Transverse colon (tissue), 4 donors: Measurements from ENCODE around the gene EIF4EBP2. TPM values are rescaled to one million over a fixed set of nuclear protein-coding genes. Genes with fewer than 3 reads are reported as not detected.

Source experiments
- DNase-seq: peaks from one replicate; pipeline ENCODE4 v3.0.0-alpha.2; 2019
- H3K27ac ChIP-seq, 4 donors: fragments of 200-600 bp; sonication (generic); 2 replicates each; pipeline ENCODE4 v1.5.1; 2016 to 2018; ENCODE audit warnings: inconsistent platforms in 4 of 4
- H3K27me3 ChIP-seq: fragments of 200-600 bp; sonication (generic); 2 replicates; pipeline ENCODE4 v1.5.1; 2017; ENCODE audit warnings: inconsistent platforms
- H3K36me3 ChIP-seq, 4 donors: fragments of 200-600 bp; sonication (generic); 2 replicates each; pipeline ENCODE4 v1.5.1; 2017 to 2019; ENCODE audit warnings: inconsistent platforms in 4 of 4
- H3K4me1 ChIP-seq, 4 donors: fragments of 200-600 bp; sonication (generic); 2 replicates each; pipeline ENCODE4 v1.5.1; 2017 to 2020; ENCODE audit warnings: inconsistent platforms in 4 of 4
- H3K4me3 ChIP-seq, 4 donors: fragments of 200-600 bp; sonication (generic); 1 replicate in 1 of 4; 2 replicates in 3 of 4; pipeline versions ENCODE4 v1.5.1 to v1.6.1; 2017 to 2019; ENCODE audit warnings: inconsistent platforms in 4 of 4
- H3K9me3 ChIP-seq, 2 donors: fragments of 200-600 bp; sonication (generic); 2 replicates each; pipeline ENCODE4 v1.5.1; 2017 to 2019; ENCODE audit warnings: inconsistent platforms in 2 of 2
- EP300 ChIP-seq: sonication (generic); formaldehyde crosslinking; IDR thresholded peaks from one replicate; pipeline ENCODE4 v1.6.1; 2017; ENCODE audit warnings: antibody characterized with exemption, low read depth
- POLR2A ChIP-seq: fragments of 450-650 bp; IDR thresholded peaks from one replicate; pipeline ENCODE4 v1.6.1; 2016; ENCODE audit warnings: antibody characterized with exemption, mild to moderate bottlenecking, moderate library complexity
- POLR2AphosphoS5 ChIP-seq, 3 donors: sonication (generic); formaldehyde crosslinking; IDR thresholded peaks; one replicate each; pipeline ENCODE4 v1.6.1; 2016; ENCODE audit warnings: antibody characterized with exemption in 3 of 3
- WGBS, 2 donors: methylation state at CpG; one replicate each; pipeline ENCODE4 v1.1.5; 2018; ENCODE audit warnings: low coverage in 1 of 2; 5-methylcytosine and 5-hydroxymethylcytosine counted together
- in situ Hi-C, 4 donors: fragments of 200-750 bp; cut with MboI; loops; one replicate each; pipeline versions ENCODE4 v1.15.0 to v1.15.1; 2017; ENCODE audit warnings: low sequenced_read_pairs in 3 of 4, low pct_ligation_motif_present in 1 of 4, low pct_unique_long_range_greater_than_20kb in 1 of 4
- intact Hi-C: fragments of 100-400 bp; cut with DNase I; formaldehyde crosslinking; loops from one replicate; pipeline ENCODE4 v1.15.1; 2023; ENCODE audit warnings: low total_unique reads
- total RNA-seq, 4 donors: library from RNA; depleted of rRNA; stranded (reverse); fragments of >200 nt; gene quantifications; one replicate each; pipeline ENCODE4 v1.1.0, GENCODE V29; 2016
- TF ChIP-seq, protein P1 (sequence below), 5 experiments: fragments of 200-600 bp in 3 of 5; fragments of 450-650 bp in 2 of 5; sonication (generic) in 3 of 5; IDR thresholded peaks; 1 replicate in 2 of 5; 2 replicates in 3 of 5; pipeline ENCODE4 v1.5.1; 2016 to 2017; ENCODE audit warnings: antibody characterized with exemption in 5 of 5, inconsistent platforms in 3 of 5, mild to moderate bottlenecking in 2 of 5, moderate library complexity in 1 of 5

The EIF4EBP2 gene
- total RNA-seq, 4 donors from 2014 or later: 43.6 to 117 (median 110) TPM

DNA sequence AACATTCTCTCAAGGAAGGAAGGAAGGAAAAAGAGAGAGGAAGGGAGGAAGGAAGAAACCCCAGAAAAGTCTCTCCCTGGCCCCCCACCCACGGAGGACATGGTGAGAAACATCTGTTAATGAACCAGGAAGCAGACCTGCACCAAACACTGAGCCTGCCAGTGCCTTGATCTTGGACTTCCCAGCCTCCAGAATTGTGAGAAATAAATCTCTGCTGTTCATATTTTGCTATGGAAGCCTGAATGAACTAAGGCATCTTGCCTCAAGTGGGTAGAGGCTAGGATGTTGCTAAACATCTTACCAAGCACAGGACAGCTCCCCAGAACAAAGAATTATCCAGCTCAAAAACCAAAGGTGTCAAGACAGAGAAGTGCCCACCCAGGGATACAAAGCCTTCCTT lies 40.7 kb upstream of the EIF4EBP2 start:
- Histone ChIP-seq H3K36me3 (no peaks in the 10 kb centered on the region), H3K27me3 (no peaks in the 10 kb centered on the region), H3K27ac (peak overlapping the region; percentile 76 to 93 (median 83)), H3K4me1 (peaks cover 9 to 17% (median 13%) of the 10 kb centered on the region in 4 donors), H3K4me3 (no peak overlapping the region), H3K9me3 (no peaks in the 10 kb centered on the region)
- whole genome bisulfite sequencing, 2 donors: 60 to 67% methylated on average over 1 of the region's 1 CpG
- in situ Hi-C loops (loop anchor here (5.0 to 10.0 kb wide), 3 partner anchors 141 to 148 kb away; no protein-coding TSS in a partner anchor), intact Hi-C loops (no loop called here)
- TF ChIP-seq POLR2A (no peak), EP300 (no peak), POLR2AphosphoS5 (IDR thresholded peaks at IDR 0.05) (no peak)
- TF ChIP-seq, protein P1, sequence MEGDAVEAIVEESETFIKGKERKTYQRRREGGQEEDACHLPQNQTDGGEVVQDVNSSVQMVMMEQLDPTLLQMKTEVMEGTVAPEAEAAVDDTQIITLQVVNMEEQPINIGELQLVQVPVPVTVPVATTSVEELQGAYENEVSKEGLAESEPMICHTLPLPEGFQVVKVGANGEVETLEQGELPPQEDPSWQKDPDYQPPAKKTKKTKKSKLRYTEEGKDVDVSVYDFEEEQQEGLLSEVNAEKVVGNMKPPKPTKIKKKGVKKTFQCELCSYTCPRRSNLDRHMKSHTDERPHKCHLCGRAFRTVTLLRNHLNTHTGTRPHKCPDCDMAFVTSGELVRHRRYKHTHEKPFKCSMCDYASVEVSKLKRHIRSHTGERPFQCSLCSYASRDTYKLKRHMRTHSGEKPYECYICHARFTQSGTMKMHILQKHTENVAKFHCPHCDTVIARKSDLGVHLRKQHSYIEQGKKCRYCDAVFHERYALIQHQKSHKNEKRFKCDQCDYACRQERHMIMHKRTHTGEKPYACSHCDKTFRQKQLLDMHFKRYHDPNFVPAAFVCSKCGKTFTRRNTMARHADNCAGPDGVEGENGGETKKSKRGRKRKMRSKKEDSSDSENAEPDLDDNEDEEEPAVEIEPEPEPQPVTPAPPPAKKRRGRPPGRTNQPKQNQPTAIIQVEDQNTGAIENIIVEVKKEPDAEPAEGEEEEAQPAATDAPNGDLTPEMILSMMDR (IDR thresholded peaks at IDR 0.05): no peak
- DNase-seq: no peak

DNA sequence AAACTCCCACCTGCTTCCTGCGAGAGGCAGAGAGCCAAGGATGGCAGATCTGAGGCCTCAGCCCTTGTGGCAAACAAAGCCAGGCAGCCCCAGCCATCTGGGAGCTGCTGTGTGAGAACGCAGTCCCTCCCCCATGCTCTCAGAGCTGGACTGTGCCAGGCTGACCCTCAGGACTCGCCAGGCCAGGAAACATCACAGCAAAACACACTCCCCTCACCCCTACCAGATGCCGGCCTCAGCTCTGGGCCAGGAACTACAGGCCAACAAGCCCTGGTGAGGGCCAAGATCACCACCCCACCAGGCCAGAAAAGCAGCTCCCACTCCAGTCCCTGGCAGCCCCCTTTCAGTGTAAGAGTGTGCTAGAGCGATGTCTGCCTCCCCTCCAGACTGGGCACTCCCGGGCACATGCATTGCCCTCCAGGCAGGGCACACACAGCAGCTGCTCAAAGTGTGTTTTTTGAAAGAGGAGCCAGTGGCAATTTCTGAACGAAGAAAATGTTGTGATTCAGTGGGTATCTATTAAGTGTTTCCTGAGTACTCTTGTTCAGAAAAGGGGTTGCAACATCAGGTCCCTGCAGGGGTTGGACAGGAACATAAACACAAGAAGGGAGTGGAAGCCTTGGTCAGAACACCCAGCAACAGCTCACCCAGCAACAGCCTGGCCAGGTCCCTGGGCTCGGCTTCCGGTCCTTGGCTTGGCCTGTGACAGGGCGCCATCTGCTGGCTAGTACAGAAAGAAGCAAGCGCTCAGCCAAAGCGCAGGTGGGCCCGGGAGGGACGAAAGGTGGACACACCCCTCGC lies 39.8 kb upstream of the EIF4EBP2 start:
- peak; percentile 92 for DNase-seq
- intact Hi-C loops: no loop called here
- WGBS, 2 donors: 22 to 40% methylated on average over 1 to 13 of the region's 15 CpGs
- H3K4me3 ChIP-seq: no peak overlapping the region
- peak overlapping the region; percentile 76 to 93 (median 83) for H3K27ac ChIP-seq
- no peak for TF ChIP-seq EP300
- TF ChIP-seq, protein P1 (IDR thresholded peaks at IDR 0.05): peak; percentile 85 to 97 (median 94)
- TF ChIP-seq POLR2AphosphoS5 (IDR thresholded peaks at IDR 0.05): peak in 2 of 3 donors; percentile 35 to 67
- in situ Hi-C loops: loop anchor here (5.0 to 10.0 kb wide), 3 partner anchors 142 to 149 kb away; no protein-coding TSS in a partner anchor
- H3K27me3 ChIP-seq: no peaks in the 10 kb centered on the region
- H3K36me3 ChIP-seq: no peaks in the 10 kb centered on the region
- peaks cover 9 to 17% (median 13%) of the 10 kb centered on the region in 4 donors for H3K4me1 ChIP-seq
- H3K9me3 ChIP-seq: no peaks in the 10 kb centered on the region

DNA sequence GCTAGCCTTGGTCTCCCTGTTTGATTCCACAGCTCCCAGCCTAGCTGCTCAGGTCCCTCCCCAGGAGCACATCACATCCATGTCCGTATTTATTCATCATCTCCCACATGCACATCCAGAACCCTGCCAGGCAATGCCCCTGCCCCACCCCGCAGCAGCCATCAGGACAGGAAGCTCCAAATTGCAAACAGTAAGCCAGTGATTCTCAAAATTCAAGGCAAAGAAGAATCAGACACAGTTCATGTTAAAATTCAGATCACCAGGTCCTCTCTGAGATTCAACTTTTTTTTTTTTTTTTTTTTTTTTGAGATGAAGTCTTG lies 39.2 kb upstream of the EIF4EBP2 start:
- no peaks in the 10 kb centered on the region for H3K36me3 ChIP-seq
- peaks cover 9 to 17% (median 13%) of the 10 kb centered on the region in 4 donors for H3K4me1 ChIP-seq
- H3K27me3 ChIP-seq: no peaks in the 10 kb centered on the region
- peak overlapping the region in 3 of 4 donors; percentile 76 to 93 (median 84) for H3K27ac ChIP-seq
- in situ Hi-C loops (loop anchor here (5.0 to 10.0 kb wide), 3 partner anchors 142 to 150 kb away; no protein-coding TSS in a partner anchor), intact Hi-C loops (no loop called here)
- TF ChIP-seq, protein P1 (IDR thresholded peaks at IDR 0.05): peak in 2 of 5 experiments; percentile 7 to 27
- TF ChIP-seq EP300: no peak
- H3K4me3 ChIP-seq: no peak overlapping the region
- DNase-seq: no peak
- WGBS, 2 donors: 35% methylated on average over 2 of the region's 2 CpGs; no CpG with 5 or more reads in 1 of the 2 donors
- H3K9me3 ChIP-seq: no peaks in the 10 kb centered on the region

DNA sequence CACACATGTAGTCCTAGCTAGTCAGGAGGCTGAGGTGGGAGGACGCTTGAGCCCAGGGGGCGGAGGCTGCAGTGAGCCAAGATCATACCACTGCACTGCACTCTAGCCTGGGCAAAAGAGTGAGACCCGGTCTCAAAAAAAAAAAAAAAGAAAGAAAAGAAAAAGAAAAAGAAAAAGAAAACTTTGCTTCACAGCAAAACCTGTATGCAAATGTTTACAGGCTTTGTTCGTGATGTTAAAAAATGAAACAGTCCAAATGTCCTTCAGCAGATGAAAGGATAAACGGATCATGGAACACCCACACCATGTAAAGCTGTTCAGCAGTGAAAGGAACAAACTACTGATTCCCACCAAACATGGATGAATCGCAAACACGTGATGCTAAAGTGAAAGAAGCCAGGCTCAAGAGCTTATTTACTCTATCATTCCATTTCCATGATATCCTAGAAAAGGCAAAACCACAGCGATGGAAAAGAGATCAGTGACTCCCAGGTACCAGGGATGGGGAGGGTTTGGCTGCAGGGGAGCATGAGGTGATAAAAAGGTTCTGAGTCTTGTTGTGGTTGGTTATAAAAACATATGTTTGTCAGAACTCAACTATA lies 36.6 kb upstream of the EIF4EBP2 start:
- Histone ChIP-seq H3K4me1 (peaks cover 9 to 17% (median 13%) of the 10 kb centered on the region in 4 donors), H3K27me3 (no peaks in the 10 kb centered on the region), H3K27ac (peak overlapping the region; percentile 15 to 77 (median 68)), H3K36me3 (no peaks in the 10 kb centered on the region), H3K9me3 (no peaks in the 10 kb centered on the region), H3K4me3 (no peak overlapping the region)
- WGBS, 2 donors: 55 to 62% methylated on average over 4 to 8 of the region's 8 CpGs
- in situ Hi-C loops: loop anchor here in 2 of 4 donors (10.0 kb wide), 1 partner anchor 152 kb away; no protein-coding TSS in a partner anchor
- intact Hi-C loops: no loop called here
- no peak for TF ChIP-seq EP300
- peak; percentile 24 to 68 (median 62) for TF ChIP-seq POLR2AphosphoS5 (IDR thresholded peaks at IDR 0.05)
- no peak for DNase-seq
